ENCODE measurements around the gene GART.

GART gene

DNA sequence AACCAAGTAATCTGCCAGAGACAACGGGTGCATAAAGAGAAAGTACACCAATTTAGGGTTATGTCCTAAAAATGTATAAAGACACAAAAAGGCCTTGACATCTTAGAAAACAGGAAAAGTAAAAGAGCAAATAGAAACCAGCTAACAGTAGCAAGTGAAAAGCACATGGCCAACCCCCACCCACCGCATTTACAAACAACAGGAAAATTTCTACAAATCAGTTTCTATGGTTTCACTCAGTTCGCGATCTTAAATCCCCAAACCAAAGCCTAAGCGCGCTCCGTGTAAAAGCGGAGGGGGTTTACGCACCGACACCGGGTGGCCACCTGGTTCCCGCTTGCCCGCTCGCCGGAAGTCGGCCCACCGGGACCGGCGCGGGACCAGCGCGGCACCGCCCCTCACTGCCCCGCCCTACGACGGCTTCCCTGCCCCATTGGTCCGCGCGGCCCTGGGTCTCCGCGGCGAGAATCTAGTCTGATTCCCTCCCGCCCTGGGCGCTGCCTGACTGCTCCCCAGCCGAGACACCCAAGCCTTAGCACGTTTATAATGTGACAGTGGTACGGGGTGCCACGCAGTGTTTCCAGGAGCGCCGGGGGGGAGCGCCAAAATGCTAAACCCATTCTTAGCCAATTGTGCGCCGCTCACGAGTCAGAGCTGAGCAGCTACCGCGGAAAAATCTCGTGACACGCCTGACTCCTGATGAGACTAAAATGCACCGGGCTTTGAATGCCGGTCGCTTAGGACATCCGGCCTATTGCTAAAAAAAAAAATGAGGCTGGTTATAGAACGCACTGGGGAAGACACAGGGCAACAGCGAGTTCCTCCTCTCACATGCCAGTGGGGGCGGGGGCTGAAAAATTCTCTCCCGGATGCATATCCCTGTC lies at the start of gene GART:
TSS of gene GART (minus strand) at position 362 of the 884 bp plus-strand sequence. CDS start 2,802 bp downstream, outside the sequence.
- Histone ChIP-seq H3K27me3 (ENCODE audit: insufficient read depth, low read depth, severe bottlenecking) (no peaks in the 10 kb centered on the region), H3K9me3 (ENCODE audit: severe bottlenecking) (no peaks in the 10 kb centered on the region), H3K4me3 (ENCODE audit: low read depth, low read length) (peak within 1 kb of the TSS; percentile 96), H3K36me3 (peaks cover 68% of the 10 kb centered on the region), H3K27ac (peak within 1 kb of the TSS; percentile 100)
- TF ChIP-seq, protein P1, sequence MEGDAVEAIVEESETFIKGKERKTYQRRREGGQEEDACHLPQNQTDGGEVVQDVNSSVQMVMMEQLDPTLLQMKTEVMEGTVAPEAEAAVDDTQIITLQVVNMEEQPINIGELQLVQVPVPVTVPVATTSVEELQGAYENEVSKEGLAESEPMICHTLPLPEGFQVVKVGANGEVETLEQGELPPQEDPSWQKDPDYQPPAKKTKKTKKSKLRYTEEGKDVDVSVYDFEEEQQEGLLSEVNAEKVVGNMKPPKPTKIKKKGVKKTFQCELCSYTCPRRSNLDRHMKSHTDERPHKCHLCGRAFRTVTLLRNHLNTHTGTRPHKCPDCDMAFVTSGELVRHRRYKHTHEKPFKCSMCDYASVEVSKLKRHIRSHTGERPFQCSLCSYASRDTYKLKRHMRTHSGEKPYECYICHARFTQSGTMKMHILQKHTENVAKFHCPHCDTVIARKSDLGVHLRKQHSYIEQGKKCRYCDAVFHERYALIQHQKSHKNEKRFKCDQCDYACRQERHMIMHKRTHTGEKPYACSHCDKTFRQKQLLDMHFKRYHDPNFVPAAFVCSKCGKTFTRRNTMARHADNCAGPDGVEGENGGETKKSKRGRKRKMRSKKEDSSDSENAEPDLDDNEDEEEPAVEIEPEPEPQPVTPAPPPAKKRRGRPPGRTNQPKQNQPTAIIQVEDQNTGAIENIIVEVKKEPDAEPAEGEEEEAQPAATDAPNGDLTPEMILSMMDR (IDR thresholded peaks at IDR 0.05; ENCODE audit: low read depth, low read length), result no peak
- DNase-seq, result peak; percentile 90

DNA sequence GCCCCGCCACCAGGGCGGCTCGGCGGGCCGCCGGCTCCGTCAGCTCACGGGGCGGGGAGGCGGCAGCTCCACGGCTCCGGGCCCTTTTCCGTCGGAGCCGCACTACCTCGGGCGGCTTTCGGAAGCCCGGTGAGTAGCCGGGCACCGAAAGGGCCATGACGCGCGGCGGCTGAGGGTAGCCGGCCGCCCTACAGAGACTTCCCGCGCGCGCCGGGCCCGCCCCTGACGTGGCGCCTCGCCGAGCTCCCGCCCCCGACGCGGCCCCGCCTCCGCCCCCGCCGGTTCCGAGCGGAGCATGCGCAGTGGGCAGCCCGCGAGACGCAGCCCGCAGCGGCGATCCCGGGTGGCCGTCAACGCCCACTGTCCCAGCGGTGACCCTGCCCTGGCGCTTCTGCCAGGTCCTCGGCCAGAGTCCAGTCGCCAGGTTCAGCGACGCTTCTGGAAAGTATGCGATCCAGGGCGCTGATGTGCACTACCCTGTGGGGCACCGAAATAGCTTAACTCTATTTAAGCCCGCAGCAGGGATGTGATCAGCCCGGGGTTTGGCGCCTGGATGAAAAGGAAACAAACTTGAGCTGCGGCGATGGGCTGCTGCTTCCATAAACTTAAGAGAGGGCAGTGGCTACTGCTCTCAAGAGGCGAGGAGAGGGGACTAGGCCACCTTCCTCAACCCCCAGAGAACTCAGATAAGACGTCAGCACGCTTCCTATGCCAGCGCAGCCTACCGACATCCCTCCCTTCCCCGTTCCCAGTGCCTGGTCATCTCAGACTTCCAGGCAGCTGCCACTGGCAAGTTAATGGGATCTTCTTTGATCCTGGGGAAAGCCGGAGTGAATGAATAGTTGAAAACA lies 46.8 kb upstream of the GART start, which contains the start of gene DONSON:
TSS of gene DONSON (minus strand) at position 200 of the 851 bp plus-strand sequence. CDS start at position 157, 43 bp downstream.
- DNase-seq, result peak; percentile 94
- H3K9me3 ChIP-seq (ENCODE audit: severe bottlenecking), result no peaks in the 10 kb centered on the region
- TF ChIP-seq, protein P1 (IDR thresholded peaks at IDR 0.05; ENCODE audit: low read depth, low read length), result 0 out of 2 replicates have a peak, but pooled peaks have one; percentile 13
- H3K27me3 ChIP-seq (ENCODE audit: insufficient read depth, low read depth, severe bottlenecking), result no peaks in the 10 kb centered on the region
- H3K36me3 ChIP-seq, result peaks cover 48% of the 10 kb centered on the region
- peak within 1 kb of the TSS; percentile 96 for H3K27ac ChIP-seq
- H3K4me3 ChIP-seq (ENCODE audit: low read depth, low read length), result peak within 1 kb of the TSS; percentile 96

DNA sequence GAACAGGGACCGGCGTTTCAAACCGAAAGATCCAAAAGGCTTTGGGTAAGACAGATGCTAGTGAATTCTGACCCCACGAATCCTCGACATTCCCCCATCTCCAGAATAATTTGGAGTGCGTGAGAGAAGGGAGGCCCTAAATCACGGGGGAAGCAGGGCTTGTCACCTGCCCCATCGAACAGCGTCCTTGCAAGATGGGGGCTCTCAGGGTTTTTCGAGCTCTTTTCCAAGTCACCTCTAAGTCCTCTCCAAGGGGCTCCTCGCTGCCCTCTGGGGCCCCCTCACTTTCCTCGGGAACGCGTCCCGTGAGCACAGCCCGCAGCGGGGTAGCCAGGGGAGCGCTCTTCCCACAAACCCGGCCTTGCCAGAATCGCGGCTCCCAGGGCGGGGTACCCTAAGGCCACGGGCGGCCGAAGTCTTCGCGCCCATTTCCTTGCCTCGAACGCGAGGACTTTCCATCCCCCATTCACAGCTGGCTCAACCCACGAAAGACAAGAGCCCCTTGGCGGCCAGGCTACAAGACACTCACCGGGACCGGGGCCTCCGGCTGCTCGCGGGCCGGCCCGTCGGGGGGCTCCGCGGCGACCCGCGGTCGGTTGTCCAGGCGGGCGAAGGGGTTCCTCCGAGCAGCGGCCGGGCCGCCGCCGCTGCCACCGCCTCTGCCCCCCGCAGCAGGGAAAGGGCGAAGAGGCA lies 46.0 kb upstream of the GART start:
- DNase-seq, result peak; percentile 64
- Histone ChIP-seq H3K36me3 (peaks cover 49% of the 10 kb centered on the region), H3K27ac (peak overlapping the region; percentile 96)

DNA sequence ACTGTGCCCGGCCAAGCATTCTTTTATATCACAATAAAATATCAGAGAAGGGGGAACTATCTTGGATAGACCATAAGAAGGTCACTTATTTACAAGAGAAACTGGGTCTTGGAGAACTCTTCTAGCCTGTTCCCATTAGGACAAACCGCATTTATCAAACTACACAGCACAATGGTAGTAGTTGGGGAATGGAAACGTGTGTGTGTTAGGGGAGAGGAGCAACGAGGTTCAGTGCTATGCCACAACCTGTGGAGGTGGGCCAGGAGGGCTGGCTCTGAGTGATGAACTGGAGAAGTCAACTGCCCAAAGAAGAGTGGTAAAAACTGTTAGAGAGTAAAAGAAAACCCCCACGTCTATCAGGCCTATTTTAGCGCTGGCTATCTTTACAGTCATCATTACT lies 45.0 kb upstream of the GART start:
- Histone ChIP-seq H3K4me3 (ENCODE audit: low read depth, low read length) (peak overlapping the region; percentile 96), H3K27me3 (ENCODE audit: insufficient read depth, low read depth, severe bottlenecking) (no peaks in the 10 kb centered on the region), H3K27ac (peak overlapping the region; percentile 96; the same call in 1 of the 2 replicates), H3K36me3 (peaks cover 58% of the 10 kb centered on the region), H3K9me3 (ENCODE audit: severe bottlenecking) (no peaks in the 10 kb centered on the region)
- TF ChIP-seq, protein P1 (IDR thresholded peaks at IDR 0.05; ENCODE audit: low read depth, low read length), result no peak
- DNase-seq, result no peak

More for the DNA sequence above, 46.0 kb upstream of the GART start:
- peak overlapping the region; percentile 96 for H3K4me3 ChIP-seq (ENCODE audit: low read depth, low read length)
- no peaks in the 10 kb centered on the region for H3K9me3 ChIP-seq (ENCODE audit: severe bottlenecking)
- no peaks in the 10 kb centered on the region for H3K27me3 ChIP-seq (ENCODE audit: insufficient read depth, low read depth, severe bottlenecking)
- TF ChIP-seq, protein P1 (IDR thresholded peaks at IDR 0.05; ENCODE audit: low read depth, low read length), result no peak

DNA sequence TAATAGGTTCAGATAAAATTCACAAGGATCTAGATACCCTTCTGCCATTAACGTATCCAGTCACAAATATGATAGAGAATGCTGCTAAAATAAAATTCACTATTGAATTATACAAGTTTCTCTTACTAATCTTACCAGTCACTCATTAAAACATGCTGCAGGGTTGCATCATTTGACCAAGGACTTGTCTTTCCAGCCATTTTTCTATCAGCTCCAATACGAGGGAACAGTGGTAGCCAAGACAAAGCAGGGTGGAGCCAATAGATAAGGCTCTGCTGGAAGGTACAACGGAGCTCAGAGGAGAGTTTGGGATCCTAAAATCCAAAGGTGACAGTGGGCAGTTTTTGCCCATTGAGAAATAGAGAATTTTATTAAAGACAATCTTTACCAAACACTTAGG lies 42.5 kb upstream of the GART start:
- TF ChIP-seq, protein P1 (IDR thresholded peaks at IDR 0.05; ENCODE audit: low read depth, low read length), result no peak
- Histone ChIP-seq H3K27ac (no peak overlapping the region), H3K36me3 (peaks cover 81% of the 10 kb centered on the region)

More for the DNA sequence above, 42.5 kb upstream of the GART start:
- H3K9me3 ChIP-seq (ENCODE audit: severe bottlenecking), result no peaks in the 10 kb centered on the region
- H3K27me3 ChIP-seq (ENCODE audit: insufficient read depth, low read depth, severe bottlenecking), result no peaks in the 10 kb centered on the region
- DNase-seq, result no peak
- no peak overlapping the region for H3K4me3 ChIP-seq (ENCODE audit: low read depth, low read length)

Data from WERI-Rb-1 (cell line).